KBM-7 (cell line): ENCODE results near the gene ASB7.

ENCODE experiments used
- DNase-seq: peaks from one replicate; pipeline ENCODE4 v3.0.0-alpha.2; 2015
- in situ Hi-C: fragments of 300-500 bp; cut with MboI; formaldehyde crosslinking; loops from 2 replicates; pipeline ENCODE4 v1.14.3; 2020; ENCODE audit warnings: low sequenced_read_pairs, low pct_unique_long_range_greater_than_20kb, mixed read lengths

Gene ASB7

DNA sequence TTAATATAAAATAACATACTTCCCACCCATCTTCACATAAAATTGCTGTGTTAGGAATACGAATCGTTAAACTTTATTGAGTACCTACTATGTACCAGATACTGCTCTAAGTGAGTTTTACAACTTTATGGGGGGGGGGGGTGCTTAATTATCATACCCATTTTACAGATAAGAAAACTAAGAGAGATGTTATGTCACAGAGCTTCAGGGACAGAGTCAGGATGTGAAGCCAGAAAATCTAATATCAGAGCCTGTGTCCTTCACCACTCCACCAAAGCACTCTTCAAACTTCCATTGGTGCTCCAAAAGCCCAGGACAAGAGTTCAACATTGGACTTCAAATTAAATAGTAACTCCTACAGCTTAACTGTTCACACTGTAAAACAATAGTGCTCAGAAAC, 9.0 kb upstream of the ASB7 start:
- in situ Hi-C loops: no loop called here
- DNase-seq: no peak

DNA sequence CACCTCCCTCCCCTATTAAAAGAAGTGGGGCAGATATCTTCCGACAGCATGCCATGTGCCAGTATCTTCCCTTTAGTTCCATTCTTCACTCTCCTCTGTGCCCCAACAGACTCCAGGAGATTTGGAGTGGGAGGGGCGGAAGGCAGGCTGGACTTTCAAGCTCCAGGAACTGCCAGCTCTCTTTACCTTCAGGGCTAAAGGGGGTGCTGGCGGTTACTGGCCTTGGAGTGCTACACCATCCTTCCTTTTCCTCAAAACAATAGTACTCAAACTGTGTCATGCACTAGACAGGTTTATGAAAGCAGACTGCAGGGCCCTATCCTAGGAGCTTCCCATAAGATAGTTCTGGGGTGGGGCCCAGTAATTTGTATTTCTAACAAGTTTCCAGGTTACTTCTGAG, 6.4 kb upstream of the ASB7 start:
- no peak for DNase-seq
- in situ Hi-C loops: no loop called here

DNA sequence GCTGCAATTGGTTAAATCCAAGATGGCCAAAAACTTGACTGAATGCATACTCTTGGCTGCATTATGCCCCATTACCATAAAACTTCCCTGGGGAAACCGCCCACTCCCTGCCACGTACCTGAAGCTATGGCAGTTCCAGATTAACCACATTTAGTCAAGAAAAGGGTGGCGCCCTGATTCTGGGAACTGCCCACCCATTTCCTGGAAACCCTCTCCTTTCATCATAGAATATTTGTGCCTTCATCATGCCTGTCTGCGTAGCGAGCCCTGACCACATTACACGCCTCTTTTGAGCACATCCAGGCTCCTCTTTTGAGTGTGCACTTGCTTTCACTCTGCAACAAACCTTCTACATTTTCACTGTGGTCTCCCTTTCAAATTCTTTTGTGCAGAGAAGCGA, 5.6 kb upstream of the ASB7 start:
- in situ Hi-C loops: no loop called here
- DNase-seq: peak; percentile 95

DNA sequence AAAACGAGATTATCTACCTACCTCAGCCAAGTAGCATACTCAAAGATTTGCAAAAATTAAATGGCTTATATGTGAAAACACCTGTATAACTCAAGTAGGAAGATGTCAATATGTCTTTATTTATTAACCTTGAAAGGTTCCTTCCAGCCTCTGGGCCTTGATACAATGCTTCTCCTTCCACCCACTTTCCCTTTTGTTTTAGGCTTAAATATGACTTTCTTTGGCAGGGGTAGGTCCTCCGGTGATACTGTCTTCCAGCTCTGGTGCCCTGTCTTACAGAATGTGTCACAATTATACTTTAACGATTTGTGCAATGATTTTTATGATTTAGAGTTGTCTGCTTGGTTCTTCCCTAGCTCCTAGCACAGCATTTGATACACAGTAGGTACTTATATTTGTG, 4.5 kb upstream of the ASB7 start:
- in situ Hi-C loops: no loop called here
- DNase-seq: no peak

DNA sequence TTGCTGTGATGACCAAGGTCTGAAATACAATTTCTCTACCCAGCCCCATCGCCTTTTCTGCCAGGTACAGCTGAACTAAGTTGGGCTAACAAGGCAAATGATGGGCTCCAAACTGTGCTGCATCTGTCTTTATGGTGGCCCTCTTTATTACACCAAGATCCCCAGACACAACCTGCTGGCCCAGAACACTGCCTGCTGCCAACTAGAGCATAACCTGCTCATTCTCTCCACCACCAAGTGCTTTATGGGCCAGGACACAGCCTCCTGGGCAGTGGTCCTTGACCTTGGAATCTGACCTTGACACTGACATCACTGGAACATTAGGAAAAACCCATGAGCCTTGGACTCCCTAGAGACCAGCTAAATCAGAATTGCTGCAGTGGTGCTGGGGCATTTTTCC, 3.7 kb upstream of the ASB7 start:
- in situ Hi-C loops: no loop called here

DNA sequence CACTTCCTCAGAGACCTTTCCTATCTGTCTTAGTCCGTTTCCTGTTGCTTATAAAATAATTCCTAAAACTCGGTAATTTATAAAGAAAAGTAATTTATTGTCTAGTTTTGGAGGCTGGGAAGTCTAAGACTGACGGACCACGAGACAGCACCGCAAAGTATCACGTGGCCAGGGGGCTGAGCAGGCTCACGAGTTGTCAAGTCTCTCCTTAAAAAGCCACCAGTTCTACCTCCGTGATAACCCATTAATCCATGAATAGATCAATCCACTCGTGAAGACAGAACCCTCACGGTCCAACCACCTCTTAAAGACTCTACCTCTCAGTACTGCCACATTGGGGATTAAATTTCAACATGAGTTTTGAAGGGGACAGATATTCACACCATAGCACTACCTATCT, 1.2 kb upstream of the ASB7 start:
- in situ Hi-C loops: no loop called here
- DNase-seq: peak; percentile 56

More for the DNA sequence above, 3.7 kb upstream of the ASB7 start:
- no peak for DNase-seq

DNA sequence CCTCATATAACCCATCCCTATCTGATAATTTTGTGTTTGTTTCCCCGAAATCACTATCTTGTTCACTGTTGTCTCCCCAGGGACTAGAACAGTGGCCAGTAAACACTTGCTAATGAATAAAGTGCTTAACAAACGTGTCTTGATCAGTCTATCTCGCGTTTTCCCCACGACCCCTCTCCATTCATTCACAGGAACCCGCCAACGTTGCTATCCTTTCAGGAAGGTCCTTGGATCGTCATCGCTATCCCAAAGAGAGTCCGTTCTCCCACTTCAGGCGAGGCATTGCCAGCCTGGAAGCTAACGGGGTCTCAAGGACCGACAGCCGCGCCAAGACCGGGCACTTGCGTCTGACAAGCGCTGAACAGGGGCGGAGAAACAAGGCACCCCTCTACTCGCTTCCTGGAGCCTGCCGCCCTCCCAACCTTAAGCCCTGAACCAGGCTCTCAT, 749 bp upstream of the ASB7 start:
- in situ Hi-C loops: no loop called here
- no peak for DNase-seq

DNA sequence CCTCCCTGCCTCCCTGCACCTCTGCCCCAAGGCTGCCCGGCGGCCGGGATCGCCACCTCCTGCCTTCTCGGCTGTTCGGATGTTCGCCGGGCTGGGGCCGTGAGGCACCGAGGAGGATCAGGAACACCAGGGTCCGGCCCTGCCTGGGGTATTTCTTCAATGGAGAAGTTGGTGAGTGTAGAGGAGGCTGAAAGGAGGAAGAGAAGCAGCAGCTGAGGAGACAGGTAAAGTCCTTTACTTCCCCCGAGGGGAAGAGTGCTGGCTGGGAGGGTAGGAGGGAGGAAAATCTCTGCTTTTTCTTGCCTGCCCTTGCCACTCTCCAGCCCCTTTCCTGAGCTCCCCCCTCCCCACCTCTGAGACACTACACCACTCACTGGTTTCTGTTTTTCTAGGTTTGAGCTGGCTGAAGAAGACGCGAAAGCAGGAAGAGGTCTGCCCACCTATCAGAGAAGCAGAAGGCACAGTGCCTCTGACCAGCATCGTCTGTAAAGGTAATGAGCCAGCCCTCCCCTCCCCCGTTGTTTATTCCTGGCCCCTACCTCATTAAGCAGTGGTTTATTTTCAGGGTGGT, 519 bp downstream of the ASB7 start:
- in situ Hi-C loops: no loop called here
- DNase-seq: no peak

DNA sequence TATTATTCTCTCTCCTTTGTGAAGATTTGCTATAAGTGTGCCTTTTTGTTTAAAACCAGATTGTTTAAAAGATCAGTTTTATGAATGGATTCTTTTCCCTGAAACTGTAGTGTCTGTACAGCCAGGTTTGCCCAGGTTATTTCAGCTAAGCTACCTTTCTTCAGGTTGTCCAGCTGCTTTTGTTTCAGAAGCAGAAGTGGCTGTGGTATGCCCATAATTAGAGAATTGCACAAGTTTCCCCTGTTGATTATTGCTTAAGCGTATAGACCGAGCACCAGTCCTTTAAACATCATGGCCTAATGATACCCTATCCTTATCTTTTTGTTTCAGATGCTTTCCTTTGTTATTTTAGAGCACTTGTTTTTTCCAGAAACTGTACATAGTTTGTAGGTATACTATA, 10.2 kb downstream of the ASB7 start:
- in situ Hi-C loops: no loop called here
- no peak for DNase-seq

DNA sequence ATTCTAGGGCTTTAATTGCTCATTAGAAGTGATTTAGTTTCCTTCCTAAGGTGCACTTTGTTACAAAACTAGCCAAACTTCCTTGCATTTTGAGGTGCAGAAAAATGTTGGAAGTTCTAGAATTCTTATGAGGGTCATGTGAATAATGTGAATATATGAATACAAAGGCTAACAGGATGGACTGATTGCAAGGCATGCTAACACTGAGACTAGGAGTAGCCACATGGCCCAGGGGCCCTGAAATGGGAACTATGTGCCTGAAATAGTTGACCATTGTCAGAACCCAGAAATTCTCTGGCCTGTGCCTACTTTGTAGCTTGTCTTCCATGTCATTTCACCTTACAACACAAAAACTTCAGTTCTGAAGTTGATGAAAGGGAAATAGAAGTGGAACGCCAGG, 10.8 kb downstream of the ASB7 start:
- in situ Hi-C loops: no loop called here
- DNase-seq: no peak

DNA sequence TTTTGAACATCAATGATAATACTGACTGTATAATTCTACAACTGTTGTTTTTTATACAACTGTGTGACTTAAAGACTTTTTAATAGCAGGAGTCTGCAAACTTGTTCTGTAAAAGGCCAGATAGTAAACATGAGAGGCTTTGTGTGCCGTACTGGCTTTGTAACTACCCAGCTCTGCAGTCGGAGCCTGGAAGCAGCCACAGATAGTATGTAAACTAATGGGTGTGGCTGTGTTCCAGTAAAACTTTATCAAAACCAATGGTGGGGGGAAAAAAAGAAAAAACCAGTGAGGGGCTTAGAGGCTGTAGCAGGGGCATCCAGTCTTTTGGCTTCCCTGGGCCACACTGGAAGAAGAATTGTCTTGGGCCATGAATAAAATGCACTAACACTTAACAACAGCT, 11.9 kb downstream of the ASB7 start:
- in situ Hi-C loops: no loop called here
- no peak for DNase-seq

DNA sequence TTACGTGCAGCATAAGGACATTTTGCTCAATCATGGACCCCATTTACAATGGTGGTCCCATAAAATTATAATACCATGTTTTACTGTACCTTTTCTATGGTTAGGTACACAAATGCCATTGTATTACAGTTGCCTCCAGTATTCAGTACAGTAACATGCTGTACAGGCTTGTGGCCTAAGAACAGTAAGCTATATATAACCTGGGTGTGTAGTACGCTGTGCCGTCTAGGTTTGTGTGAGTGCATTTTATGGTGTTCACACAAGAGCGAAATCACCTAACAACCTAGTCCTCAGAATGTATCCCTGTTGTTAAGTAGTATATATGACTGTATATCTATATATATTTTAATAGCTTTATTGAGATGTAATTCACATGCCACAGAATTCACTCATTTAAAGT, 12.5 kb downstream of the ASB7 start:
- DNase-seq: no peak
- in situ Hi-C loops: no loop called here

DNA sequence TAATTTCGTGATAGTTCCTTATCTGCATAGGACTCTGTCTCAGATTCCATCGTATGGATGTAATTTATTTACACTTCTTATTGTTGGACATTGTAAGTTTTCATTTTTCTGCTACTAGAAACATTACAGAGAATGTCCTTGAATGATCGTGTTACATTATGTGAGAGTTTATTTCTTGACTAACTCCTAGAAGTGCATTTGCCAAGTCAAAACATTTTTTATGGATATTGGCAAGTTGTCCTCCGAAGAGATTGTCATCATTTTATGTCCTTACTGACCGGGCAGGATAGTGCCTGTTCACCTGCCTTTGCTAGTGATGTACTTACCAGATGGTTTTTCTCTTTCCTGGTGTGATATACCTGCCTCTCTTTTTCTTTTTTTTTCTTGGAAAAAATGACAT, 13.4 kb downstream of the ASB7 start:
- in situ Hi-C loops: no loop called here

DNA sequence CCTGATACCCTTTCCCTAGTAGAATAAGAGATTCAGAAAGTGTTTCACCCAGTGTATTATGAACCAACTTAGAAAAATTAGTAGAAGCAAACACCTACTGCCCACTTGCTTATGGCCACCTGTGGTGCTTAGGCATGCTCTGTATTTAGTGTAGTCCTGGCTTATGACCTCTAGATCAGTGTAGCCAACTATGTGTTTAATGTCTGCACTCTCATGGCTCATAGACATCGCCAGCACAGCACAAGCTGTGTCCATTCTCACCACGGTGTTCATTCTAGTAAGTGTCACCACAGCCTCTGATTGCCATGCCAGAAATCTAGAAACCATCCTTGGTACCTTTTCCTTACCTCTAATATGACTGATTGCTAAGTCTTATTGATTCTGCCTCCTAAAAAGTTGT, 14.3 kb downstream of the ASB7 start:
- in situ Hi-C loops: no loop called here

More for the DNA sequence above, 13.4 kb downstream of the ASB7 start:
- no peak for DNase-seq

DNA sequence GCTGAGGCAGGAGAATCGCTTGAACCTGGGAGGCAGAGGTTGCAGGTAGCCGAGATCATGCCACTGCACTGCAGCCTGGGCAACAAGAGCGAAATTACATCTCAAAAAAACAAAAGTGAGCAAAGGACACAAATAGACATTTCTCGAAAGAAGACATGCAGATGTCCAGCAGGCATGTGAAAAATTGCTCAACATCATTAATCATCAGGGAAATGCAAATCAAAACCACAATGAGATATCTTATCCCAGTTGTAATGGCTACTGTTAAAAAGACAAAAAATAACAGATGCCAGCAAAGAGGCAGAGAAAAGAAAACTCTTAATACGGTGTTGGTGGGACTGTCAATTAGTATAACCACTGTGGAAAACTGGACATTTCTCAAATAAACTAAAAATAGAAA, 20.9 kb downstream of the ASB7 start:
- in situ Hi-C loops: no loop called here
- DNase-seq: no peak

More for the DNA sequence above, 14.3 kb downstream of the ASB7 start:
- no peak for DNase-seq

DNA sequence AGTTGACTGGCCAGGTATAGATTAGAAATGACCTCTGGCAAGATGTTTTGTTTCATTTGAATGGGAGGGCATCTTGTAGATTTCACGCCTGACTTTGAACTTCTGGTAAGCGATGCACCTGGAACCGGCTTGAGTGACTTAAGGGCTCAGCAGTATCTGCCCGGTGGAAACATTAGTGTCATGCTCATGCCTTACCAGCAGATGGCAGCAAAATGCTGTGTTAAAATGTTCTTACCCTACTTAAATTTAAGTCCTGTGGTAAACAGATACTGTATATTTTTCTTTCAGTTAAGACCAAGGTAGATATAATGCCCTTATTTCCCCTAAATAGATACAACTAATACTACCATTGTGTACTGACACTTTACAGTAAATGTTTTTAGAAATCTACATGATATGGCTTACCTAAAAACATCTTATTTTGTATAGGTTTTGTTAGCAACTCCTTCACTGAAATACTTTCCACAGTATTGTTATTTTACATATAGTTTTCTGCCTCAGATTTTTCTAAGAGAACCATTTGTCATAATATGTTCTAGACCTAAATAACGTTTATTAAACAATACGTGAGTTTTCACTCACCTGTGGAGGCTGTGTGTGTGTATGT, 25.5 kb downstream of the ASB7 start:
- DNase-seq: peak; percentile 91
- in situ Hi-C loops: loop anchor here (25.0 kb wide), 1 partner anchor 634 kb away; the partner anchor contains the start of gene CHSY1

DNA sequence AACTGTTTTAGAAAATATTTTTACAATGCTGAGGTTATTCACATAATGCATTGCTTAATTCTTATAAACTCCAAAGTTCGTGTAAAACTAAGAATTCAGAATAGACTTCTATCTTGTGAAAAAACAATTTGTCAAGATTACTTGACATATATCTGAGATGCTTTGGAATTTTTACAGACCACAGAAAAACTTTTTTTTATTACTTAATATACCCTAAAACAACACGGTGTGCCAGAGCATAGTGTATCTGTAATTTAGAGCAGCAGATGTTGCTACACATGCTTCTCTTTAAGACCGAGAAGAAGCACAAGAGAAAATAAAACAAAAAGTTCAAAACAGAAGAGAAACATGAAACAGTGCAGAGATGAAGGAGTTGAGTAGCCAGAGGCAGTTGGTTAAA, 26.4 kb downstream of the ASB7 start:
- DNase-seq: no peak
- in situ Hi-C loops: loop anchor here (25.0 kb wide), 1 partner anchor 634 kb away; the partner anchor contains the start of gene CHSY1

DNA sequence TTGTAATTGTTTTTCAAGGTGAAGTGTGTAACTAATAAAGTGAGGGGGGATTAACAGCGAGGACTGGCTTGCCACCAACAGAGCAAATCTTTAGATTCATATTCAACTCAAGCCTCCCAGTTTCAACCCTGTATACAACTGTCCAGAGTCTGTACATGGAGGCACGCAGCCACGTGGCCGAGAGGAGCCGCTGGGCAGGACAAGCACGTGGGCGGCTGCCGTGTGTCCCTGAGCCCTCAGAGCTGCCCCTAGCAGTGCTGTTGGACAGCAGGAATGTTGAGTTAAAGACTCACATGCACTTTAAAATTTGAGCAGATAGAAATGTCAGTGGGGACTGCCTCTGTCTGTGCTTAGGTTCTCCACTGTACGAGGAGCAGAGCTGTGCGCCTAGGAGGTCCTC, 29.4 kb downstream of the ASB7 start:
- no peak for DNase-seq
- in situ Hi-C loops: loop anchor here (10.0 to 25.0 kb wide), 2 partner anchors 373 to 630 kb away; partner anchors contain the start of gene CHSY1

DNA sequence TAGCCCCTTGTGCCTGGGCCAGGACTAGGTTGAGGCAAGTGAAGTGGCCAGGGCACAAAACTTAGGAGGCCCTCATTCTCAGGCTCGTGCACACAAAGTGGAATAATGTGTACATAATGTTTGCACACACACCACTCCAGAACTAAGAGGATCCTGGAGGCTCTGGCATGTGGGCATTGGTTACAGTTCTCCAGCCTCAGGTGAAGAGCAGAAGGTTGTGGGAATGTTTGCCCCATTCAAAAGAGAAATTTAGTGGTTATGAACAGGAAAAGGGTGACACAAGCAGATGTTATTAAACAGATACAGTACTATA, 31.3 kb downstream of the ASB7 start:
- in situ Hi-C loops: loop anchor here (10.0 to 25.0 kb wide), 2 partner anchors 371 to 629 kb away; partner anchors contain the start of gene CHSY1
- DNase-seq: no peak

DNA sequence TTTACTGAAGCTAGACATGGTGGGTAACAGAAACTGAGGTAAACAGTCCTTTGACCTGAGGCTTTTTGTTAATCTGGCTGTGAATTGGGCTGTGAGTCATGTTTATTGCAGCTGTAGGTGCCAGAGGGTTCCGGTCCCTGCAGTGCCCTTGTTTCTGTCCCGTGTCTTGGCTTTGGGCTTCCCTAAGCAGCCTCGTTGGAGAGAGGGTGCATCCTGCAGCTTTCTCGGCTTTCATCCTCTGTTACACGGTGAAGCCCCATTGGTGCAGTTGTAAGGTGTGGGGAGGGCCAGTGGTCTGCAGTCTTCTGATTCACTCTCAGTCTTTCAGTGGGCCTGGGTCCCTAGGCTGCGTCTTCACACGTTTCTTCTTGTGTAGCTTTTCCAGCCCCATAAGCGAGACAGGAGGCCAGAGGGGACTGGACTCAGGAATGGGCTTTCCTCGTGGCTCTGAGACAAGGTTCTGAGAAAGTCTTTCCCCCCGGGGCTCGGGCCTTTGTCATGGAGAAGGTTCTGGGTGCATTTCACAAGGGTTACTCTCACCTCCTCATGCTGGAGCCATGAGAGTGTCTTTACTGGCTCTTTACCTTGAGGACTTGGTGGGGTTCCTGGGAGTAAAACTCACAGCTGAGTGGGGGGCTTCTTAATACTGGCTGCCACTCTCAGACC, 33.1 kb downstream of the ASB7 start:
- in situ Hi-C loops: loop anchor here (10.0 to 25.0 kb wide), 2 partner anchors 369 to 627 kb away; partner anchors contain the start of gene CHSY1
- DNase-seq: no peak
